Measurements from ENCODE around the gene RAB11FIP5. TPM values are rescaled to one million over a fixed set of nuclear protein-coding genes. Genes with fewer than 3 reads are reported as not detected.

The RAB11FIP5 gene
- total and polyA plus RNA-seq, 10 of the 15 experiments (the other 5 are each of a cell fraction or from before 2014, with no cell fraction given), result 0.03 to 0.20 (median 0.06) TPM; not detected in 6

DNA sequence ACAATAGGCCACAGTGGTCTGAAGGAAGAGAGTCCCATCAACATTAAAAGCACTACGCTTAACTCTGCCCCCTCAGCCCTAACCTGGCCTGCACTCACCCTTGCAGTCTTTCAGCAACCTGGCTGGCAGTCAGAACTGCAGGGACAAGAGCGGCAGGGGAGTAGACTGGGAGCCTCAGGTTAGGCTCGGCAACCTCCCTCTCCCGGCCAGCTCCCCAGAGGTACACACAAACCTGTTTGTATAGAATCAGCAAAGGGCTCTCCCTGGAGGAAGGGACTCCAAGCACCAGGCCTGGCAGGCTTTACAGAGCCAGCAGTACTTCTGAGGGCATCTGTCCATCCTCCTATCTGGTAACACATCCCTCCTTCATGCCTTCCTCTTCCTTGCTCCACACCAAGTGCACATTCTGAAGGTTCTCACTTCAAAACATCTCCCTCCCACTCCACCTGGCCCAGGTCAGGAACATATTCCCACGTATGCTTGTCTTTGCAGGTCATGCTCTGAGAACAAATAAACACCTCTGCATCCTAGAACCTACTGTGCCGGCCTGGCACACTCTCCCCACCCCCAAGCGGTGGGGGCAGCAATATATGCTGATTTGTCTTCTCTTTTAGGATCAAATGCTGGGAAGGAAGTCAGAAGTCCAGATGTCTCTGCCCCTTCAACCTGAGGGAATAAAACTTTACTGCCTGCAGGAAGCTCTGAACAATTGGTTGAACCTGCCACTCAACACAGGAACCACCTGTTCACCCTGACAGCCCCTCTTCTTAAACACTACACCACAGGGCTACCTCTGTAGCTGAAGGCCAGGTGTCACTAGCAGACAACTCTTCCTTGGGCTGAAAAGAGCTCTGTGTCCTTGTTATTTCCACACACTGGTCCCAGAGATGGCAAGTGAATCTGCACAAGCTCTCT is 28.6 kb downstream of the RAB11FIP5 start (continued):
- TF ChIP-seq, protein P1, sequence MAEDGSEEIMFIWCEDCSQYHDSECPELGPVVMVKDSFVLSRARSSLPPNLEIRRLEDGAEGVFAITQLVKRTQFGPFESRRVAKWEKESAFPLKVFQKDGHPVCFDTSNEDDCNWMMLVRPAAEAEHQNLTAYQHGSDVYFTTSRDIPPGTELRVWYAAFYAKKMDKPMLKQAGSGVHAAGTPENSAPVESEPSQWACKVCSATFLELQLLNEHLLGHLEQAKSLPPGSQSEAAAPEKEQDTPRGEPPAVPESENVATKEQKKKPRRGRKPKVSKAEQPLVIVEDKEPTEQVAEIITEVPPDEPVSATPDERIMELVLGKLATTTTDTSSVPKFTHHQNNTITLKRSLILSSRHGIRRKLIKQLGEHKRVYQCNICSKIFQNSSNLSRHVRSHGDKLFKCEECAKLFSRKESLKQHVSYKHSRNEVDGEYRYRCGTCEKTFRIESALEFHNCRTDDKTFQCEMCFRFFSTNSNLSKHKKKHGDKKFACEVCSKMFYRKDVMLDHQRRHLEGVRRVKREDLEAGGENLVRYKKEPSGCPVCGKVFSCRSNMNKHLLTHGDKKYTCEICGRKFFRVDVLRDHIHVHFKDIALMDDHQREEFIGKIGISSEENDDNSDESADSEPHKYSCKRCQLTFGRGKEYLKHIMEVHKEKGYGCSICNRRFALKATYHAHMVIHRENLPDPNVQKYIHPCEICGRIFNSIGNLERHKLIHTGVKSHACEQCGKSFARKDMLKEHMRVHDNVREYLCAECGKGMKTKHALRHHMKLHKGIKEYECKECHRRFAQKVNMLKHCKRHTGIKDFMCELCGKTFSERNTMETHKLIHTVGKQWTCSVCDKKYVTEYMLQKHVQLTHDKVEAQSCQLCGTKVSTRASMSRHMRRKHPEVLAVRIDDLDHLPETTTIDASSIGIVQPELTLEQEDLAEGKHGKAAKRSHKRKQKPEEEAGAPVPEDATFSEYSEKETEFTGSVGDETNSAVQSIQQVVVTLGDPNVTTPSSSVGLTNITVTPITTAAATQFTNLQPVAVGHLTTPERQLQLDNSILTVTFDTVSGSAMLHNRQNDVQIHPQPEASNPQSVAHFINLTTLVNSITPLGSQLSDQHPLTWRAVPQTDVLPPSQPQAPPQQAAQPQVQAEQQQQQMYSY (CRISPR knock-in tag; IDR thresholded peaks at IDR 0.05), result no peak
- TF ChIP-seq LARP7 (IDR thresholded peaks at IDR 0.05) (no peak), CEBPB (IDR thresholded peaks at IDR 0.05; ENCODE audit: borderline replicate concordance in 1 of 2, low read depth in 2 of 2, low read length in 2 of 2) (no peak)
- TF ChIP-seq, protein P2, sequence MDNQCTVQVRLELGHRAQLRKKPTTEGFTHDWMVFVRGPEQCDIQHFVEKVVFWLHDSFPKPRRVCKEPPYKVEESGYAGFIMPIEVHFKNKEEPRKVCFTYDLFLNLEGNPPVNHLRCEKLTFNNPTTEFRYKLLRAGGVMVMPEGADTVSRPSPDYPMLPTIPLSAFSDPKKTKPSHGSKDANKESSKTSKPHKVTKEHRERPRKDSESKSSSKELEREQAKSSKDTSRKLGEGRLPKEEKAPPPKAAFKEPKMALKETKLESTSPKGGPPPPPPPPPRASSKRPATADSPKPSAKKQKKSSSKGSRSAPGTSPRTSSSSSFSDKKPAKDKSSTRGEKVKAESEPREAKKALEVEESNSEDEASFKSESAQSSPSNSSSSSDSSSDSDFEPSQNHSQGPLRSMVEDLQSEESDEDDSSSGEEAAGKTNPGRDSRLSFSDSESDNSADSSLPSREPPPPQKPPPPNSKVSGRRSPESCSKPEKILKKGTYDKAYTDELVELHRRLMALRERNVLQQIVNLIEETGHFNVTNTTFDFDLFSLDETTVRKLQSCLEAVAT (IDR thresholded peaks at IDR 0.05), result no peak
- TF ChIP-seq, protein P3, sequence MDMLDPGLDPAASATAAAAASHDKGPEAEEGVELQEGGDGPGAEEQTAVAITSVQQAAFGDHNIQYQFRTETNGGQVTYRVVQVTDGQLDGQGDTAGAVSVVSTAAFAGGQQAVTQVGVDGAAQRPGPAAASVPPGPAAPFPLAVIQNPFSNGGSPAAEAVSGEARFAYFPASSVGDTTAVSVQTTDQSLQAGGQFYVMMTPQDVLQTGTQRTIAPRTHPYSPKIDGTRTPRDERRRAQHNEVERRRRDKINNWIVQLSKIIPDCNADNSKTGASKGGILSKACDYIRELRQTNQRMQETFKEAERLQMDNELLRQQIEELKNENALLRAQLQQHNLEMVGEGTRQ (IDR thresholded peaks at IDR 0.05; ENCODE audit: borderline replicate concordance, low read depth, low read length), result no peak
- TF ChIP-seq, protein P4, sequence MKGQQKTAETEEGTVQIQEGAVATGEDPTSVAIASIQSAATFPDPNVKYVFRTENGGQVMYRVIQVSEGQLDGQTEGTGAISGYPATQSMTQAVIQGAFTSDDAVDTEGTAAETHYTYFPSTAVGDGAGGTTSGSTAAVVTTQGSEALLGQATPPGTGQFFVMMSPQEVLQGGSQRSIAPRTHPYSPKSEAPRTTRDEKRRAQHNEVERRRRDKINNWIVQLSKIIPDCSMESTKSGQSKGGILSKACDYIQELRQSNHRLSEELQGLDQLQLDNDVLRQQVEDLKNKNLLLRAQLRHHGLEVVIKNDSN (IDR thresholded peaks at IDR 0.05; ENCODE audit: borderline replicate concordance, extremely low read length, insufficient read depth, low read depth, low read length), result no peak
